SK-N-MC (cell line): ENCODE results near the gene GNG2.

Experiments used
- DNase-seq: peaks from one replicate; pipeline ENCODE4 v3.0.0-alpha.2; 2011; ENCODE audit warnings: low read depth, low spot score
- H3K27ac ChIP-seq: fragments of 200-600 bp; sonication (generic); 2 replicates; pipeline ENCODE4 v1.5.1; 2016; ENCODE audit warnings: mixed run types
- H3K36me3 ChIP-seq: fragments of 200-600 bp; sonication (generic); 2 replicates; pipeline ENCODE4 v1.6.1; 2017; ENCODE audit warnings: antibody characterized with exemption, low read length, mixed read lengths; ENCODE audit not compliant: insufficient read depth
- H3K4me3 ChIP-seq: fragments of 200-600 bp; sonication (generic); 2 replicates; pipeline ENCODE4 v1.5.1; 2016
- H3K9ac ChIP-seq: fragments of 200-600 bp; sonication (generic); 2 replicates; pipeline ENCODE4 v1.8.0; 2017; ENCODE audit warnings: mixed run types, mixed read lengths; ENCODE audit not compliant: insufficient read length
- H3K9me3 ChIP-seq: fragments of 200-600 bp; sonication (generic); 2 replicates; pipeline ENCODE4 v1.6.1; 2017; ENCODE audit warnings: low read depth, mild to moderate bottlenecking, antibody characterized with exemption, low read length, moderate library complexity, mixed read lengths
- EZH2 ChIP-seq: fragments of 200-600 bp; sonication (generic); IDR thresholded peaks from one replicate; pipeline ENCODE4 v1.6.1; 2017; ENCODE audit warnings: antibody characterized with exemption
- FOXP2 ChIP-seq: optimal IDR thresholded peaks from 2 replicates; pipeline ENCODE3; 2011; ENCODE audit warnings: mild to moderate bottlenecking, moderate library complexity; ENCODE audit not compliant: insufficient read depth; ENCODE audit errors: extremely low read length, control extremely low read depth
- POLR2AphosphoS5 ChIP-seq: IDR thresholded peaks from 2 replicates; pipeline ENCODE4 v1.6.1; 2012; ENCODE audit warnings: mild to moderate bottlenecking, low read depth, low read length, borderline replicate concordance

Gene GNG2

DNA sequence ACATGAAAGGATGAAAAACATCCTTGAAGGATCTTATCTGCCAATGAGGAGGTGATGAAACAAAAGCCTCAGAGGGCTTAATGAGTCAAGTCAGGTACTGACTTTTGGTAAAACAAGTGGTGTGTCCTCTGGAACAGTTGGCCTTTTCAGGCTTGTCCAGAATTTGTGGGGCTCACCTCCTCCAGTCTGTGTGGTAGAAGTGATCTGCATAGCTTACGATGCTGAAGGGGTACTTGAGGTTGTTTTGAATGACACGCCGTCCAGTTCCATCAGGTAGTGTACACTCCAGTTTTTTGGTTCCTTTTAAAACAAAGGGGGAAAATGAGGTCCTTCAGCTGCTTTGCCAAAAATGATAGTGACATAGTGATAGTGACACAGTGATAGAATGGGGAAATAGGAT lies 145.9 kb downstream of the GNG2 start:
- Histone ChIP-seq H3K4me3 (no peak overlapping the region), H3K27ac (no peak overlapping the region), H3K9ac (no peak overlapping the region), H3K36me3 (peaks cover 100% of the 10 kb centered on the region), H3K9me3 (no peaks in the 10 kb centered on the region)
- TF ChIP-seq POLR2AphosphoS5 (no peak), EZH2 (no peak), FOXP2 (no peak)
- no peak for DNase-seq

DNA sequence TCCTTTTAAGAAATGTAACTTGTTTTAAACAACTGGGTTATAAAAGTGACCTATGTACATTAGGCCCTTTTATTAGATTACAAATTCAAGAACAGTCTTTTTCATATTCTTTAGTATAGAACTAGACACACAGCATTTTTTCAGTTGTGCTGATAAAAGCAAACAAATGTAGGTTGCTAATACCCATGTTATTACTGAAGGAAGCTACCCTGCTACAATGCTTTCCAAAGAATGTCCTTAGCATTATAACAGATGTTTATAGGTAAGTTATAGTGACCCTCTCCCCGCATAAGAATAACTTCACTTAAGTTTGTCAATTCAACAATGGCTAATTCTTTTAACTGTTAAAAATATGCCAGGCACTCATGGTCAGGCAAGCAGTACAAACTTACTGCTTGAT lies 146.8 kb downstream of the GNG2 start:
- TF ChIP-seq FOXP2, result no peak
- TF ChIP-seq EZH2, result no peak
- TF ChIP-seq POLR2AphosphoS5, result no peak
- no peak overlapping the region for H3K27ac ChIP-seq
- no peak overlapping the region for H3K4me3 ChIP-seq
- DNase-seq, result no peak
- H3K9me3 ChIP-seq, result no peaks in the 10 kb centered on the region
- peaks cover 99% of the 10 kb centered on the region for H3K36me3 ChIP-seq
- H3K9ac ChIP-seq, result no peak overlapping the region

DNA sequence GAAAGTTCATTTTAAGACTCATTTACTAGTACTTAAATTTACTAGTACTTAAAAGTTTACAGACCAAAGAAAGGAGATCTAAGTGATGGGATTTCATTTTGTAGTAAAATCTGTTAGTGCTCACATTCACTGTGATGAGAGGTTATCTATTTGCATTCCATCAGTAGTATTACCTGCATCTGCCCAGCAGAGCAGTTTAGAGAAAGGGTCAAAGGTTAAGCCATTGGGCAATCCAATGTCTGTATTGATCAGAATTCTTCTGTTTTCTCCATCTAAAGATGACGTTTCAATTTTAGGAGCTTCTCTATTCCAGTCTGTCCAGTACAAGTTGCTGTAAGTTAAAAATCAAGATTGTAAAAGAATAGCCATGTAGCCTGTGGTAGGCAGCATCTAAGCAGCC lies 147.2 kb downstream of the GNG2 start:
- Histone ChIP-seq H3K27ac (no peak overlapping the region), H3K4me3 (no peak overlapping the region), H3K9me3 (no peaks in the 10 kb centered on the region), H3K36me3 (peaks cover 95% of the 10 kb centered on the region), H3K9ac (no peak overlapping the region)
- no peak for DNase-seq
- TF ChIP-seq POLR2AphosphoS5 (no peak), FOXP2 (no peak), EZH2 (no peak)

DNA sequence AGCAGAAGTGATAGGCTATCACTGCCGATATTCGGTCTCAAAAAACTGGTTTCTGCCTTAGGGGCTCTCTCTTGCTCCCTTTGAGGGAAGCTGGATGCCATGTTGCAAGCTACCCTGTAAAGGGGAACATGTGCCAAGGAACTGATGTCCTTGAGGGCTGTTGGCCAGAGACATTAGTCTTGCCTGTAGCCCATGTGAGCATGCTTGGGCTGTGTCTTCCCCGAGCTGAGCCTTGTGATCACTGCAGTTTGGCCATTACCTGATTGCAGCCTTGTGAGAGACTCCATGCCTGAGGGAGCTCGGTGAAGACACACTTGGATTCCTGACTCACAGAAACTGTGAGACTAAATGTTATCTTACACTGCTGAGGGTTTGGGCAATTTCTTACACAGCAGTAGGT lies 147.7 kb downstream of the GNG2 start:
- DNase-seq, result no peak
- Histone ChIP-seq H3K9ac (no peak overlapping the region), H3K27ac (no peak overlapping the region), H3K4me3 (no peak overlapping the region), H3K9me3 (no peaks in the 10 kb centered on the region), H3K36me3 (peaks cover 90% of the 10 kb centered on the region)
- no peak for TF ChIP-seq FOXP2
- TF ChIP-seq EZH2, result no peak
- no peak for TF ChIP-seq POLR2AphosphoS5

DNA sequence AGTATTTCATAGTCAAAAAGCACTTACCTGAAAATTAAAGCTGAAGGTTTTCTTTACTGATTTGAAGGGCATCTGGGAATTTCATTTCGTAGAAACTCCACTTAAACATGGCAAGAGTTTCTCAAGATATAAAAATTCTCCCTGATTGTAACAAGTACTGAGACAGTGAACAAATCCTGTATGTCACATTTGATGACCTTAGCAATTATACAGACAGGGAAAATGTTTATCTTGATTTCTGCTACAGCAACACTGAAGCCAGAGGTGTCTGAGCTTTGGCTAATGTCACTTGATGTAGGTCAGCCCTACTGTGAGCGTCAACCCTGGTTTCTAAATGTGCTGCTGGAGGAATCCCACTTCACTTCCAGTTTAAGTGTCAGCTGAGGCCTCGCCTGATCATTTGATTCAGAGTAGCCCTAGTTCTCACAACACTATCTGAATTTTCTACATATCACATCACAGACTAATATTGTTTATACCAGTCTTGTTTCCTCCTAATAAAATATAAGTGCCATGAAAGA lies 149.8 kb downstream of the GNG2 start:
- Histone ChIP-seq H3K9me3 (no peaks in the 10 kb centered on the region), H3K27ac (no peak overlapping the region), H3K4me3 (no peak overlapping the region), H3K9ac (no peak overlapping the region), H3K36me3 (peaks cover 69% of the 10 kb centered on the region)
- no peak for TF ChIP-seq FOXP2
- no peak for TF ChIP-seq EZH2
- no peak for TF ChIP-seq POLR2AphosphoS5
- no peak for DNase-seq

DNA sequence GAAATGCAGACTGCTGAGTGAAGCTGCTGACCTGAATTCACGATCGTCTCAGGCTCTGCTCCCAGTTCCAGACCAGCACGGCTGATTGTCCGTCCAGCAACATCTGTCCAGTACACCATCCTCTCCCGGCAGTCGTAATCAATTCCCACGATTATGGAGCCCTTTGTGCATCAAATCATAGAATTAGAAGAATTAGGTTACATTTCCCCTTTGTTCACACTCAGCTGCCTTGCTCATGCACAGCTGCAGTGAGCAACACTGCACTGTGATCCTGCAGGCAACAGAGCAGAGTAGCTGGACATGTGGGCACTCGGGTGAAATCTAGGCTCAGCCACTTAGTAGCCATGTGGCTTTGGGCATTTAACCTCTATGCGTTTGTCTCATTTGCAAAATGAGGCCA lies 151.1 kb downstream of the GNG2 start:
- no peak for DNase-seq
- no peaks in the 10 kb centered on the region for H3K9me3 ChIP-seq
- H3K4me3 ChIP-seq, result no peak overlapping the region
- no peak for TF ChIP-seq EZH2
- no peak for TF ChIP-seq FOXP2
- H3K9ac ChIP-seq, result no peak overlapping the region
- H3K27ac ChIP-seq, result no peak overlapping the region
- peaks cover 56% of the 10 kb centered on the region for H3K36me3 ChIP-seq

DNA sequence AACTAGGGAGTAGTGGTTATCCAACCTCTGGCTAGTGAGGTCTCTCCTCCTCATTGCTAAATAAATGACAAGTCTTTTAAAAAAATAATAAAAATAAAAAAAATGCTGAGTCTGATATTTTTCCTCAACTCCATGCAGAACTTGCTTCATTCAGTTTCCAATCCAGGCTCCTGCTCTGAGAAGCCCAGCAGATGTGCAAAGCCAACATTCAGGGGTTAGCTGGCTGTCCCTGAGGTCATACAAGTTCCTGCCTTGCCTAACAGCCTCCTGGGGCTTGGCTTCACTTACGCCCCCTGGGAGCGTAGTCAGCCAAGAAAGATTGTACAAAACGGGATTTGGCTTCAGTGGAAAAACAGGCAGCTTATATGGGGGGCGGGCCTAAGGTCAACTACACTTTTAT lies 152.2 kb downstream of the GNG2 start:
- Histone ChIP-seq H3K4me3 (no peak overlapping the region), H3K27ac (no peak overlapping the region), H3K9me3 (no peaks in the 10 kb centered on the region), H3K9ac (no peak overlapping the region), H3K36me3 (peaks cover 45% of the 10 kb centered on the region)
- TF ChIP-seq EZH2 (no peak), POLR2AphosphoS5 (no peak), FOXP2 (no peak)
- DNase-seq, result no peak

DNA sequence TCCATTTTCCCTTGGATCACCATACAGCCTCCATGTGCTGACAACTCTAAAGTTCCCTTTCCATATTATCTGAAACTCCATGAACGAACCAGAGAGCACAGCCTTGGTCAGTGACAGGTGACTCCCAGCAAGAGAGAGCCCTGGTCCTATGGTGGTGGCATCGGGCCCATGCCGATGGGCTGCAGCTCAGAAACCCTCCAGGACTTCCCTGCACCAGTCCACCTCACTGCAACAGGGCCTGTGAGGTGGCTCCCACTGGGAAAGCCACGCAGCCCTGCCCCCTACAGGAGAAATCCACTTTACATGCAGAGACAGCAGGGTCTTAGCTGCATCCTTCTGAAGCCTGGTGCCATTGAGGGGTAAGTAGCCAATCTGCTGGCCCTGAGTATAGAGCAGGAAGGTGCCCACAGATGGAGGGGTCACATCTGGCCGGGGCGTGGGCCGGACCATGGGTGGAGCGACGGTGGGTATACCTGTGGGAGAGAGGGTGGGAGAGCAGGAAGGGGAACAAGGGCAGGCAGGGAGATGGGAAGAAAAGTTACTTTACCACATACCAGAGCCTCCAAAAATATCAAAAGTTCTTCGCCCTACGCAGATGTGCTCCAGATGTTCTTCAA lies 153.7 kb downstream of the GNG2 start:
- DNase-seq, result no peak
- H3K27ac ChIP-seq, result no peak overlapping the region
- TF ChIP-seq FOXP2, result no peak
- TF ChIP-seq EZH2, result no peak
- H3K36me3 ChIP-seq, result peaks cover 34% of the 10 kb centered on the region
- H3K9ac ChIP-seq, result no peak overlapping the region
- no peak overlapping the region for H3K4me3 ChIP-seq
- no peaks in the 10 kb centered on the region for H3K9me3 ChIP-seq
